Measurements from ENCODE around the gene BAHD1.
A peak's percentile ranks its signal among the peaks of the same experiment; 100 is the strongest.

BAHD1 gene

GRCh38 chr15:40410476-40410875 is 30.3 kb upstream of the BAHD1 start:
- Histone ChIP-seq H3K27me3 (ENCODE audit: control insufficient read depth in 1 of 2, insufficient read depth in 2 of 2, low read length in 2 of 2) (no peaks in the 10 kb centered on the region), H3K27ac (ENCODE audit: low read depth, low read length) (no peak overlapping the region), H3K9ac (ENCODE audit: low read depth in 1 of 2, low read length in 2 of 2) (no peak overlapping the region), H3K9me3 (ENCODE audit: control insufficient read depth in 1 of 2, low read length in 2 of 2) (no peaks in the 10 kb centered on the region), H3K4me1 (ENCODE audit: control insufficient read depth in 1 of 2, insufficient read depth in 2 of 2, low read length in 2 of 2) (peaks cover 29 to 32% of the 10 kb centered on the region in 2 donors), H3K36me3 (ENCODE audit: control insufficient read depth in 1 of 2, insufficient read depth in 2 of 2, low read length in 2 of 2) (peaks cover 30 to 64% of the 10 kb centered on the region in 2 donors), H3K4me3 (ENCODE audit: low read depth in 1 of 2, low read length in 2 of 2) (no peak overlapping the region)

DNA sequence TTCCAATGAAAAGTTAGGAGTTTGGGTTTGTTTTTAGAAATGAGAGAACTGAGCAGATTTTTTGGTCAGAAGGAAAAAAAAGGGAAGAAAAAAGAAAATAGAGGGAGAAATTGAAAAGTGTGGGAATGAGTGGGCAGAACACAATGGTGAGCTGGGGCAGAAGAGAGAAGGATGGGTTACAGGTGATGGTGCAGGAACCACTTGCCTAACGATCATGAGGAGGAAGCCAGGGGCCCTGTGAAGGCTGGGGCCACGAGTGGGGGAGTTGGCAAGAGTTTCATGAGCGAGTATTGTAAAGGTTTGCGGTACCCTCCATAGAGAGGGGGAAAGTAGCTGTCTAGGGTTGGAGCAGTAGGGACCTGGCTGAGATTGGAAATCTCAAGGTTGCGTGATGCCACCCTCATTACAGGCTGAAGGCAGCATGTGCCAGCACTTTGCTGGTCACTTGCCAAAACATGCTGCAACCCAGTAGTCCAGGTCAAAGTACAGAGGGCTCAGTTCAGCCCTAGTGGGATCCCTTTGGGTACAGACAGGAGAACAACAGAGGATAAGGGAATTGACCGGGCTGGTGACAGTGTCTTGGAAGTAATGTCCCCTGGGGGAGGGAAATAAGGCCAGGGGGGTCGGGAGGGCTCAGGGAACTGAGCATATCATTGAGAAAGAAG is 28.5 kb upstream of the BAHD1 start:
- no peaks in the 10 kb centered on the region for H3K27me3 ChIP-seq (ENCODE audit: control insufficient read depth in 1 of 2, insufficient read depth in 2 of 2, low read length in 2 of 2)
- peaks cover 37 to 76% of the 10 kb centered on the region in 2 donors for H3K36me3 ChIP-seq (ENCODE audit: control insufficient read depth in 1 of 2, insufficient read depth in 2 of 2, low read length in 2 of 2)
- H3K4me3 ChIP-seq (ENCODE audit: low read depth in 1 of 2, low read length in 2 of 2) = peak overlapping the region; percentile 40 to 48
- H3K27ac ChIP-seq (ENCODE audit: low read depth, low read length) = no peak overlapping the region
- peaks cover 20 to 21% of the 10 kb centered on the region in 2 donors for H3K4me1 ChIP-seq (ENCODE audit: control insufficient read depth in 1 of 2, insufficient read depth in 2 of 2, low read length in 2 of 2)
- peak overlapping the region in 1 of 2 donors; percentile 32 for H3K9ac ChIP-seq (ENCODE audit: low read depth in 1 of 2, low read length in 2 of 2)
- no peaks in the 10 kb centered on the region for H3K9me3 ChIP-seq (ENCODE audit: control insufficient read depth in 1 of 2, low read length in 2 of 2)

DNA sequence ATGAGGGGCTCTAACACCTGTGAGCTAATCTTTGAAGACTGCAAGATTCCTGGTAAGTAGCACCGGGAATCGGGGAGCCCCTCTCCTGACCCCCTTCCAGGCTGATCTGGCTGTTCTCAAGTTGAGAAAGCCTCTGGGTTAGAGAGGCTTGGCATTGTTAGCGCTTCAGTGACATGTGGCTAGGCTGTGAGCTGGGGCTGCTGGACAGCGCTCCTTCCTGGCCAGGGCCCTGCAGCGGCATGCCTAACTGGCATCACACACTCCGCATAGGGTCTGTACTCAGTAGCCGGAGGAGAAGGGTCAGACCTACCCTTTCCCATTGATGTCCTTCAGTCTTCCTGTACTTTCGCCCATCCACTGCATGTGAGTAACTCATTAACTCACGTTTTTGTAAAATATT is 27.7 kb upstream of the BAHD1 start:
- Histone ChIP-seq H3K9ac (ENCODE audit: low read depth in 1 of 2, low read length in 2 of 2) (no peak overlapping the region), H3K9me3 (ENCODE audit: control insufficient read depth in 1 of 2, low read length in 2 of 2) (no peaks in the 10 kb centered on the region), H3K27ac (ENCODE audit: low read depth, low read length) (no peak overlapping the region), H3K4me1 (ENCODE audit: control insufficient read depth in 1 of 2, insufficient read depth in 2 of 2, low read length in 2 of 2) (peaks cover 17% of the 10 kb centered on the region in 2 donors), H3K36me3 (ENCODE audit: control insufficient read depth in 1 of 2, insufficient read depth in 2 of 2, low read length in 2 of 2) (peaks cover 37 to 79% of the 10 kb centered on the region in 2 donors), H3K4me3 (ENCODE audit: low read depth in 1 of 2, low read length in 2 of 2) (peak overlapping the region in 1 of 2 donors; percentile 48), H3K27me3 (ENCODE audit: control insufficient read depth in 1 of 2, insufficient read depth in 2 of 2, low read length in 2 of 2) (no peaks in the 10 kb centered on the region)

- Histone ChIP-seq H3K9ac (ENCODE audit: low read depth in 1 of 2, low read length in 2 of 2) (no peak overlapping the region), H3K36me3 (ENCODE audit: control insufficient read depth in 1 of 2, insufficient read depth in 2 of 2, low read length in 2 of 2) (peaks cover 37 to 77% of the 10 kb centered on the region in 2 donors), H3K4me3 (ENCODE audit: low read depth in 1 of 2, low read length in 2 of 2) (no peak overlapping the region), H3K9me3 (ENCODE audit: control insufficient read depth in 1 of 2, low read length in 2 of 2) (no peaks in the 10 kb centered on the region), H3K4me1 (ENCODE audit: control insufficient read depth in 1 of 2, insufficient read depth in 2 of 2, low read length in 2 of 2) (peaks cover 17% of the 10 kb centered on the region in 2 donors), H3K27ac (ENCODE audit: low read depth, low read length) (no peak overlapping the region), H3K27me3 (ENCODE audit: control insufficient read depth in 1 of 2, insufficient read depth in 2 of 2, low read length in 2 of 2) (no peaks in the 10 kb centered on the region)
Observed at GRCh38 chr15:40414816-40415215, 25.9 kb upstream of the BAHD1 start.

GRCh38 chr15:40415226-40415625 is 25.5 kb upstream of the BAHD1 start:
- Histone ChIP-seq H3K27ac (ENCODE audit: low read depth, low read length) (no peak overlapping the region), H3K4me1 (ENCODE audit: control insufficient read depth in 1 of 2, insufficient read depth in 2 of 2, low read length in 2 of 2) (peaks cover 19 to 20% of the 10 kb centered on the region in 2 donors), H3K36me3 (ENCODE audit: control insufficient read depth in 1 of 2, insufficient read depth in 2 of 2, low read length in 2 of 2) (peaks cover 35 to 73% of the 10 kb centered on the region in 2 donors), H3K27me3 (ENCODE audit: control insufficient read depth in 1 of 2, insufficient read depth in 2 of 2, low read length in 2 of 2) (no peaks in the 10 kb centered on the region), H3K9ac (ENCODE audit: low read depth in 1 of 2, low read length in 2 of 2) (no peak overlapping the region), H3K4me3 (ENCODE audit: low read depth in 1 of 2, low read length in 2 of 2) (no peak overlapping the region), H3K9me3 (ENCODE audit: control insufficient read depth in 1 of 2, low read length in 2 of 2) (no peaks in the 10 kb centered on the region)

GRCh38 chr15:40416056-40416455 is 24.7 kb upstream of the BAHD1 start:
- Histone ChIP-seq H3K4me1 (ENCODE audit: control insufficient read depth in 1 of 2, insufficient read depth in 2 of 2, low read length in 2 of 2) (peaks cover 27 to 28% of the 10 kb centered on the region in 2 donors), H3K9ac (ENCODE audit: low read depth in 1 of 2, low read length in 2 of 2) (no peak overlapping the region), H3K27ac (ENCODE audit: low read depth, low read length) (no peak overlapping the region), H3K36me3 (ENCODE audit: control insufficient read depth in 1 of 2, insufficient read depth in 2 of 2, low read length in 2 of 2) (peaks cover 26 to 65% of the 10 kb centered on the region in 2 donors), H3K9me3 (ENCODE audit: control insufficient read depth in 1 of 2, low read length in 2 of 2) (no peaks in the 10 kb centered on the region), H3K27me3 (ENCODE audit: control insufficient read depth in 1 of 2, insufficient read depth in 2 of 2, low read length in 2 of 2) (no peaks in the 10 kb centered on the region), H3K4me3 (ENCODE audit: low read depth in 1 of 2, low read length in 2 of 2) (no peak overlapping the region)

- no peak overlapping the region for H3K9ac ChIP-seq (ENCODE audit: low read depth in 1 of 2, low read length in 2 of 2)
- H3K27ac ChIP-seq (ENCODE audit: low read depth, low read length) = no peak overlapping the region
- H3K27me3 ChIP-seq (ENCODE audit: control insufficient read depth in 1 of 2, insufficient read depth in 2 of 2, low read length in 2 of 2) = no peaks in the 10 kb centered on the region
- H3K36me3 ChIP-seq (ENCODE audit: control insufficient read depth in 1 of 2, insufficient read depth in 2 of 2, low read length in 2 of 2) = peaks cover 21 to 48% of the 10 kb centered on the region in 2 donors
- H3K4me1 ChIP-seq (ENCODE audit: control insufficient read depth in 1 of 2, insufficient read depth in 2 of 2, low read length in 2 of 2) = peaks cover 21% of the 10 kb centered on the region in 2 donors
- H3K4me3 ChIP-seq (ENCODE audit: low read depth in 1 of 2, low read length in 2 of 2) = no peak overlapping the region
- no peaks in the 10 kb centered on the region for H3K9me3 ChIP-seq (ENCODE audit: control insufficient read depth in 1 of 2, low read length in 2 of 2)
Observed at GRCh38 chr15:40418126-40418525, 22.6 kb upstream of the BAHD1 start.

DNA sequence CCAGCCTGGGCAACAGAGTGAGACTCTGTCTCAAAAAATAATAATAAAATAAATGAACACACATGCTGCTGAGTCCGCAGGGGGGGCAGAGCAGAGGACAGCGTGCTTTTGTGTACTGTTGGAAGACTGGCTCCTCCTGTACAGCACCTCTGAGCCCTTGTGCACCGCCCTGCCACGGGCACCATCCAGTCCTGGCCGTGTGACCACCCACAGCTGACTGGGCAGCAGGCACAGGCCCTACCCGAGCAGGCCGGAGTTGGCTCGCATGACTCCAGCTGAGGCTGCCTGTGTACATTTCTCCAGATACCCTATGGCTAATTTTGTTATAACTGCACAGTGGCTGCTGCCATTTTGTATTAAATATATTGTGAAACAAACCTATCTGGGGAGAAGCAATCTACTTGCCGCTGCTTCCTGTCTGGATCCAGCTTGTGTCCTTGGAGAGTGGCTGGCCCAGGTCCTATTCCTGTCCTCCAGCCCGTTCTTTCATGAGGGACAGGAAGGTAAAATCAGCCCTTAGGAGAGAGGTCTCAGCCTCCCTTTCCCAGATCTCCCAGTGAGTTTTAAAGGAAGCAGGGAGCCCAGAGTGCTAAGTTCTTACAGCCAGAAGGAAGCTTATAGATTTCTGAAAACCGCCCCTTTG is 20.6 kb upstream of the BAHD1 start:
- H3K27ac ChIP-seq (ENCODE audit: low read depth, low read length) = no peak overlapping the region
- no peaks in the 10 kb centered on the region for H3K9me3 ChIP-seq (ENCODE audit: control insufficient read depth in 1 of 2, low read length in 2 of 2)
- peaks cover 20 to 21% of the 10 kb centered on the region in 2 donors for H3K4me1 ChIP-seq (ENCODE audit: control insufficient read depth in 1 of 2, insufficient read depth in 2 of 2, low read length in 2 of 2)
- H3K27me3 ChIP-seq (ENCODE audit: control insufficient read depth in 1 of 2, insufficient read depth in 2 of 2, low read length in 2 of 2) = no peaks in the 10 kb centered on the region
- peaks cover 10 to 29% of the 10 kb centered on the region in 2 donors for H3K36me3 ChIP-seq (ENCODE audit: control insufficient read depth in 1 of 2, insufficient read depth in 2 of 2, low read length in 2 of 2)
- no peak overlapping the region for H3K4me3 ChIP-seq (ENCODE audit: low read depth in 1 of 2, low read length in 2 of 2)
- peak overlapping the region; percentile 10 to 51 for H3K9ac ChIP-seq (ENCODE audit: low read depth in 1 of 2, low read length in 2 of 2)

DNA sequence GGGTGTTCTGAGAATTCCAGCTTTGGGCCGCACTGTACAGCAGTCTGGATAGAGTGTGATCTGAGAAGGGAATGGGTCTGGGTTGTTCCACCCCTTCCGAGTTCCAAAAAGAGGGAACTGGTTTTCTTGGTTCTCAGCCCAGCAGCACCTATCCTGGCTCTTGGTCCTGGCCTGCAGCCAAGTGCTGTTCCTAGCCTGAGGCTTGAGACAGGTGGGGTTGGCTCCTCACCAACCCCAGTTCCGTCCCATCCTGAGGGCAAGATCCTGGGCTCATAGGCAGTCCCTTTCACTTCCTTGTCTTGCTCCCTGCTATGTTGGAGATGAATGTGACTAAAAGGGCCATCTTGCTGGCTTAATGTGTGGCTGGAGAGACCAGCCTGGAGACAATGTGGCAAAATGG is 20.0 kb upstream of the BAHD1 start:
- H3K4me3 ChIP-seq (ENCODE audit: low read depth in 1 of 2, low read length in 2 of 2) = no peak overlapping the region
- H3K27me3 ChIP-seq (ENCODE audit: control insufficient read depth in 1 of 2, insufficient read depth in 2 of 2, low read length in 2 of 2) = no peaks in the 10 kb centered on the region
- H3K36me3 ChIP-seq (ENCODE audit: control insufficient read depth in 1 of 2, insufficient read depth in 2 of 2, low read length in 2 of 2) = peaks cover 4 to 23% of the 10 kb centered on the region in 2 donors
- peak overlapping the region; percentile 10 to 51 for H3K9ac ChIP-seq (ENCODE audit: low read depth in 1 of 2, low read length in 2 of 2)
- H3K4me1 ChIP-seq (ENCODE audit: control insufficient read depth in 1 of 2, insufficient read depth in 2 of 2, low read length in 2 of 2) = peaks cover 20 to 21% of the 10 kb centered on the region in 2 donors
- H3K9me3 ChIP-seq (ENCODE audit: control insufficient read depth in 1 of 2, low read length in 2 of 2) = no peaks in the 10 kb centered on the region
- no peak overlapping the region for H3K27ac ChIP-seq (ENCODE audit: low read depth, low read length)

All from duodenal mucosa (tissue), 2 donors.